ENCODE measurements around the gene BAX.

Gene BAX

DNA sequence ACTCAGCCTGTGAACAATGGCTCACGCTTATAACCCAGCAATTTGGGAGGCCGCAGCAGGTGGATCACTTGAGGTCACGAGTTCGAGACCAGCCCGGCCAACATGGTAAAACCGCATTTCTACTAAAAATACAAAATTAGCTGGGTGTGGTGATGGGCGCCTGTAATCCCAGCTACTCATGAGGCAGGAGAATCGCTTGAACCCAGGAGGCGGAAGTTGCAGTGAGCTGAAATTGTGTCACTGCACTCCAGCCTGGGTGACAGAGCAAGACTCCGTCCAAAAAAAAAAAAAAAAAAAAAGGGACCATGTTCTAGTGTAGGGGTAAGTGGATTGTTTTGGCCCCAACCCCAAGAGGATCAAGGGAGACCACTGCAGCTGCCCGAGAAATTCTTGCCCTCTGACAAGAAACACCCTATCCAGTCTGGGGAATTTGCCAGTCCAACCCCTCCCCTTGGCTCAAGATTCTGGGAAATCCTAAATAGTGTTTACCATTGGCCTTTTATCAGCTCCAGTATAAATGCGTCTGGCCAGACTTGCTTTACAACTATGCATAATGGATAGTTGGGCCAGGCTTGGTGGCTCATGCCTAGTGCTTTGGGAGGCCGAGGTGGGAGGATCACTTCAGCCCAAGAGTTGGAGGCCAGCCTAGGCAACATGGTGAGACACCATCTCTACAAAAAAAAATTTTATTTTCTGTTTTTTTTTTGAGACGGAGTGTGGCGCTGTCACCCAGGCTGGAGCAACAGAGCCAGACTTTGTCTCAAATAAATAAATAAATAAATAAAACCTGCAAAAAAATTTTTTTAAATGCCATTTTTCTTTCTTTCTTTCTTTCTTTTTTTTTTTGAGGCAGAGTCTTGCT is 26.3 kb upstream of the BAX start:
- no peak for DNase-seq (ENCODE audit: low read depth)

- DNase-seq (ENCODE audit: low read depth), result peak; percentile 71
Measured at GRCh38 chr19:48933382-48933932, 21.2 kb upstream of the BAX start, which contains the start of gene DHDH. TSS of gene DHDH (plus strand) at chr19:48933699. CDS start at chr19:48933722, 23 bp downstream.

GRCh38 chr19:48934837-48935236 is 19.8 kb upstream of the BAX start:
- no peak for DNase-seq (ENCODE audit: low read depth)

- DNase-seq (ENCODE audit: low read depth), result no peak
Measured at GRCh38 chr19:48935864-48936263, 18.8 kb upstream of the BAX start.

- DNase-seq (ENCODE audit: low read depth), result no peak
Measured at GRCh38 chr19:48938256-48938655, 16.4 kb upstream of the BAX start.

DNA sequence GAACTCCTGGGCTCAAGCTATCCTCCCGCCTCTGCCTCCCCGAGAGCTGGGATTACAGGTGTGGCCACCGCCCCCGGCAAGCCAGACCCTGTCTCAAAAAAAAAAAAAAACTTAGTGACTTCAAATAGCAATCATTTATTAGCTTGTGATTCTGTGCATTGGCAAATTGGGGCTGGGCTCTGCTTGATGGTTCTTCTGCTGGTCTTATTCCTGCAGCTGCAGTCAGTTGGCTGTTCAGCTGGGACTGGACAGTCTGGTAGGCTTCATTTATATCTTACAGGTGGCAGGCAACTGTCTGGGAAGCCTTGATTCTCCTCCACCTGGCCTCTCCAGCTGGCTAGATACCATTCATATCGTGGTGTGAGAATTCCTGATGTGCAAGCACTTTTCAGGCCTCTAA is 13.8 kb upstream of the BAX start:
- no peak for DNase-seq (ENCODE audit: low read depth)

GRCh38 chr19:48943081-48943480 is 11.6 kb upstream of the BAX start:
- DNase-seq (ENCODE audit: low read depth), result no peak

DNA sequence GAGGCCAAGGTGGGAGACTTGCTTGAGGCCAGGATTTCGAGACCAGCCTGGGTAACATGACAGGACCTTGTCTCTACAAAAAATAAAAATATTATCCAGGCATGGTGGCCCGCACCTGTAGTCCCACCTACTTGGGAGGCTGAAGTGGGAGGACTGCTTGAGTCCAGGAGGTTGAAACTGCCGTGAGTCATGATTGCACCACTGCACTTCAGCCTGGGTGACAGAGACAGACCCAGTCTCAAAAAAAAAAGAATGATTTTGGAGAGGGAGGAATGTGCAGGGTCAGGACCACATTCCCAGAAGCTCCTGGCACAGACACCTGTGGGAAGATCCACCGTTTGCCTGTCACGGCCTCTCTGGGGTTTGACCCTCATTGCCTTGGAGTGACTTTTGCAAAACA is 9.3 kb upstream of the BAX start:
- no peak for DNase-seq (ENCODE audit: low read depth)

GRCh38 chr19:48945817-48946216 is 8.9 kb upstream of the BAX start:
- no peak for DNase-seq (ENCODE audit: low read depth)

GRCh38 chr19:48946463-48947257 is 8.0 kb upstream of the BAX start:
- no peak for DNase-seq (ENCODE audit: low read depth)

GRCh38 chr19:48947258-48947542 is 7.5 kb upstream of the BAX start:
- DNase-seq (ENCODE audit: low read depth), result no peak

DNA sequence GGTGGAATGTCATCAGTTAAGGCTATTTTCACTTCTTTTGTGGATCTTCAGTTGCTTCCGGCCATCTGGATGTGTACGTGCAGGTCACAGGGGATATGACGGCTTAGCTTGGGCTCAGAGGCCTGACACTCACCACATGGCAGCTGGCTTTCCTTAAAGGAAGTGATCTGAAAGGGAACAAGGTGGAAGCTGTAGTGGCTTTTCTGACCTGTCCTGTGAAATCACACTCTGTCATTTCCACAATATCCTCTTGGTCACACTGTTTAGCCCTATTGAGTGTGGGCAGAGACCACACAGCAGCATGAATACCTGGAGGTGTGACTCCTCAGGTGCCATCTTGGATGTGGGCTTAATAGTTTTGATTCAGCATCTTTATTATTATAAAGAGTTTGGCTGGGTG is 4.5 kb upstream of the BAX start:
- DNase-seq (ENCODE audit: low read depth), result no peak

- no peak for DNase-seq (ENCODE audit: low read depth)
Measured at GRCh38 chr19:48950830-48951519, 3.7 kb upstream of the BAX start.

- no peak for DNase-seq (ENCODE audit: low read depth)
Measured at GRCh38 chr19:48953141-48953540, 1.5 kb upstream of the BAX start.

DNA sequence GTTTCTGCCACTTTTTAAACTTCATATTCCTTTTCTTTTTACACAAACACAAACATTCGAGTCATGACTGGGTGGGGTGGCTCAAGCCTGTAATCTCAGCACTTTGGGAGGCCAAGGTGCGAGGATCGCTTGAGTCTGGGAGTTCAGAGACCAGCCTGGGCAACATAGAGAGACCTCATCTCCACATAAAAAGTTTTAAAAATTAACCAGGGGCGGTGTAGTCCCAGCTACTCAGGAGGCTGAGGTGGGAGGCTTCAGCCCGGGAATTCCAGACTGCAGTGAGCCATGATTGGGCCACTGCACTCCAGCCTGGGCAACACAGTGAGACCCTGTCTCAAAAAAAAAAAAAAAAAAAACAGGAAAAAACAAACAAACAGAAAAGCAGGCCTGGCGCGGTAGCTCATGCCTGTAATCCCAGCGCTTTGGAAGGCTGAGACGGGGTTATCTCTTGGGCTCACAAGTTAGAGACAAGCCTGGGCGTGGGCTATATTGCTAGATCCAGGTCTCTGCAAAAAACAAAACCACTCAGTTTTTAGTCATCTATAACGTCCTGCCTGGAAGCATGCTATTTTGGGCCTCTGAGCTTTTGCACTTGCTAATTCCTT is 583 bp upstream of the BAX start:
- no peak for DNase-seq (ENCODE audit: low read depth)

- no peak for DNase-seq (ENCODE audit: low read depth)
Measured at GRCh38 chr19:48955308-48955958, 758 bp downstream of the BAX start.

DNA sequence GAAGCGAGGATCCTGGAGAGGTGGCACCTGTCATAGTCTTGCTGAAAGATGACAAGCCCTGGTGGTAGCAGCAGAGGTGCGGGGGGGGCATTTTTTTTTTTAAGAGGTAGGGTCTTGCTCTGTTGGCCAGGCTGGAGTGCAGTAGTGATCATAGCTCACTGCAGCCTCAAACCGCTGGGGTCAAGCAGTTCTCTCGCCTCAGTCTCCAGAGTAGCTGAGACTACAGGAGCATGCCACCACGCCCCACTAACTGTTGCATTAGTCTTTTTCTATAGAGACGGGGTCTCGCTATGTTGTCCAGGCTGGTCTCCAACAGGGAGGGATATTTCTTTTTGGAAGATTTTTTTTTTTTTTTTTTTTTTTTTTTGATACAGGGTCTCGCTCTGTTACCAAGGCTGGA is 3.3 kb downstream of the BAX start:
- DNase-seq (ENCODE audit: low read depth), result no peak

DNA sequence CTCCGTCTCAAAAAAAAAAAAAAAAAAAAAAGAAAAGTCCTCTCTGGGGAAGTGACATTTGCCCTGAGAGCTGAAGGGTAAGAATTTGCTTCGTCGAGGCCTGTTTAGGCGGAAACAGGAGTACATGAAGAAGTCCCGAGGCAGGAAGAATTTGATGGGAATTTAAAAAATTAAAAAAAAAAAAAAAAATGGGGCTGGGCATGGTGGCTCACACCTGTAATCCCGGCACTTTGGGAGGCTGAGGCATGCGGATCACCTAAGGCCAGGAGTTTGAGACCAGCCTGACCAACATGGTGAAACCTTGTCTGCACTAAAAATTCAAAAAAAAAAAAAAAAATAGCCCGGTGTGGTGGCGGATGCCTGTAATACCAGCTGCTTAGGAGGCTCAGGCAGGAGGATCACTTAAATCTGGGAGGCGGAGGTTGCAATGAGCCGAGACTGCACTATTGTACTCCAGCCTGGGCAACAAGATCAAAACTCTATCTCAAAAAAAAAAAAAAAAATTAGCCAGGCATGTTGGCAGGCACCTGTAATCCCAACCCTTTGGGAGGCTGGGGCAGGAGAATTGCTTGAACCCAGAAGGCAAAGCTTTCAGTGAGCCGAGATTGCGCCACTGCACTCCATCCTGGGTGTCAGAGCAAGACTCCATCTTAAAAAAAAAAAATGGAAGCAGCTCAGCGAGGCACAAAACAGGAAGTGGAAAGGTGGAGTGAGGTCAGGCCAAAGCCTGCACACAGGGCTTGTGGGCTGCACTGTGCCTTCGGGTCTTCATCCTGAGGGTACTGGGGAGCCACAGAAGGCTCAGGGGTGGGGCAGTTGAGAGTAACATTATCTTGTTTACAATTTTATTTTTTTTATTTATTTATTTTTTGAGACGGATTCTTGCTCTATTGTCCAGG is 4.9 kb downstream of the BAX start:
- no peak for DNase-seq (ENCODE audit: low read depth)

DNA sequence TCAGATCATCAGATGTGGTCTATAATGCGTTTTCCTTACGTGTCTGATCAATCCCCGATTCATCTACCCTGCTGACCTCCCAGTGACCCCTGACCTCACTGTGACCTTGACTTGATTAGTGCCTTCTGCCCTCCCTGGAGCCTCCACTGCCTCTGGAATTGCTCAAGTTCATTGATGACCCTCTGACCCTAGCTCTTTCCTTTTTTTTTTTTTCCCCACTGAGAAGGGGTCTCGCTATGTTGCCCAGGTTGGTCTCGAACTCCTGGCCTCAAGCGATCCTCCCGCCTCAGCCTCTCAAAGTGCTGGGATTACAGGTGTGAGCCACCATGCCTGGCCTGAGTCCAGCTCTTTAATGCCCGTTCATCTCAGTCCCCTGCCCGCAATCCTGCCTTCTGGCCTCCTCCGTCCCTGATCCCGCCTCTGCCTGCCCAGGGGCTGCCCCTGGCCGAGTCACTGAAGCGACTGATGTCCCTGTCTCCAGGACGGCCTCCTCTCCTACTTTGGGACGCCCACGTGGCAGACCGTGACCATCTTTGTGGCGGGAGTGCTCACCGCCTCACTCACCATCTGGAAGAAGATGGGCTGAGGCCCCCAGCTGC is 6.5 kb downstream of the BAX start:
- no peak for DNase-seq (ENCODE audit: low read depth)

- no peak for DNase-seq (ENCODE audit: low read depth)
Measured at GRCh38 chr19:48961673-48962028, 7.0 kb downstream of the BAX start.

Data from CMK (cell line).